HG02610 (cell line): ENCODE data around the gene NSD1.
"Not testable (repeated sequence)": the region's sequence is repeated elsewhere in the genome, so short reads cannot be mapped to it uniquely, and the experiment has no call there.

Experiments used
- ATAC-seq: cut with Tn5 transposase; IDR thresholded peaks from one replicate; pipeline ENCODE4 v1.9.1; 2021; ENCODE audit warnings: mild to moderate bottlenecking, moderate library complexity; ENCODE audit not compliant: unreplicated experiment

Gene NSD1

GRCh38 chr5:177222269-177222668 is 88.7 kb downstream of the NSD1 start:
- no peak for ATAC-seq

GRCh38 chr5:177225798-177226197 is 92.2 kb downstream of the NSD1 start:
- ATAC-seq, result no peak

GRCh38 chr5:177226860-177227259 is 93.3 kb downstream of the NSD1 start:
- ATAC-seq, result no peak

GRCh38 chr5:177228751-177229150 is 95.2 kb downstream of the NSD1 start:
- no peak for ATAC-seq

- ATAC-seq, result no peak
Measured at GRCh38 chr5:177230660-177231059, 97.1 kb downstream of the NSD1 start.

GRCh38 chr5:177231479-177232250 is 98.1 kb downstream of the NSD1 start:
- no peak for ATAC-seq

GRCh38 chr5:177232358-177232757 is 98.8 kb downstream of the NSD1 start:
- ATAC-seq, result no peak

GRCh38 chr5:177232761-177233160 is 99.2 kb downstream of the NSD1 start:
- ATAC-seq, result no peak

- no peak for ATAC-seq
Measured at GRCh38 chr5:177233206-177233605, 99.6 kb downstream of the NSD1 start.

- no peak for ATAC-seq
Measured at GRCh38 chr5:177233802-177234201, 100.2 kb downstream of the NSD1 start.

GRCh38 chr5:177234841-177235240 is 101.3 kb downstream of the NSD1 start:
- ATAC-seq, result no peak

GRCh38 chr5:177241768-177242167 is 108.2 kb downstream of the NSD1 start:
- no peak for ATAC-seq

- no peak for ATAC-seq
Measured at GRCh38 chr5:177242304-177242703, 108.7 kb downstream of the NSD1 start.

- ATAC-seq, result no peak
Measured at GRCh38 chr5:177249761-177250537, 116.4 kb downstream of the NSD1 start.

- ATAC-seq, result no peak
Measured at GRCh38 chr5:177253252-177253651, 119.7 kb downstream of the NSD1 start.

- no peak for ATAC-seq
Measured at GRCh38 chr5:177256296-177256695, 122.7 kb downstream of the NSD1 start.

- not testable (repeated sequence) for ATAC-seq
Measured at GRCh38 chr5:177258711-177259110, 125.1 kb downstream of the NSD1 start.

GRCh38 chr5:177260961-177261360 is 127.4 kb downstream of the NSD1 start:
- ATAC-seq, result no peak

- no peak for ATAC-seq
Measured at GRCh38 chr5:177261510-177261909, 127.9 kb downstream of the NSD1 start.

GRCh38 chr5:177264178-177264577 is 130.6 kb downstream of the NSD1 start:
- ATAC-seq, result no peak

GRCh38 chr5:177265395-177265794 is 131.8 kb downstream of the NSD1 start:
- no peak for ATAC-seq

GRCh38 chr5:177269232-177269895 is 135.8 kb downstream of the NSD1 start:
- no peak for ATAC-seq
